GM23338 (cell line): Measurements from ENCODE around the gene CDCA7.

Experiments used
- CREB1 ChIP-seq: fragments of 250-450 bp; sonication (Bioruptor Pico); IDR thresholded peaks from 2 replicates; pipeline ENCODE4 v1.5.0; 2020; ENCODE audit warnings: low read depth, mild to moderate bottlenecking, moderate library complexity
- CTCF ChIP-seq, 2 experiments: fragments of 200-600 bp in 1 of 2; sonication (generic) in 1 of 2; conservative IDR thresholded peaks; 2 replicates each; pipeline versions ENCODE4 v1.5.1 to v1.6.1; 2016 to 2017; ENCODE audit warnings: antibody characterized with exemption in 2 of 2, low read depth in 2 of 2, mild to moderate bottlenecking in 2 of 2, moderate library complexity in 1 of 2
- EZH2 ChIP-seq: fragments of 200-600 bp; sonication (generic); IDR thresholded peaks from one replicate; pipeline ENCODE4 v1.8.0; 2017; ENCODE audit warnings: antibody characterized with exemption, mild to moderate bottlenecking, low read depth; ENCODE audit not compliant: unreplicated experiment
- EZH2phosphoT487 ChIP-seq: fragments of 200-600 bp; sonication (generic); IDR thresholded peaks from one replicate; pipeline ENCODE4 v1.8.1; 2018; ENCODE audit warnings: antibody characterized with exemption; ENCODE audit not compliant: unreplicated experiment
- POLR2AphosphoS5 ChIP-seq: IDR thresholded peaks from 2 replicates; pipeline ENCODE4 v1.6.1; 2016; ENCODE audit warnings: antibody characterized with exemption, low read depth
- REST ChIP-seq: IDR thresholded peaks from one replicate; pipeline ENCODE4 v1.6.1; 2018; ENCODE audit warnings: antibody characterized with exemption; ENCODE audit not compliant: unreplicated experiment

- TF ChIP-seq CTCF (conservative IDR thresholded peaks at IDR 0.05; ENCODE audit: low read depth in 2 of 2) (no peak), EZH2phosphoT487 (no peak), POLR2AphosphoS5 (no peak), EZH2 (no peak), CREB1 (CRISPR knock-in tag) (no peak), REST (no peak)
These were observed 58.0 kb downstream of the CDCA7 start for GRCh38 chr2:173412628-173413027.
